Liver (tissue), 3 donors: ENCODE measurements around the gene RPP40.

Experiments used
- GABPA ChIP-seq, 2 donors: IDR thresholded peaks in 1 of 2; conservative IDR thresholded peaks in 1 of 2; 2 replicates each; pipeline ENCODE4 v1.6.1; 2016; ENCODE audit warnings: antibody characterized with exemption in 2 of 2, mild to moderate bottlenecking in 1 of 2, moderate library complexity in 1 of 2
- MAX ChIP-seq: IDR thresholded peaks from 2 replicates; pipeline ENCODE4 v1.6.1; 2016; ENCODE audit warnings: antibody characterized with exemption
- RAD21 ChIP-seq, 2 donors: IDR thresholded peaks; 2 replicates each; pipeline ENCODE4 v1.6.1; 2016; ENCODE audit warnings: antibody characterized with exemption in 2 of 2, mild to moderate bottlenecking in 2 of 2
- SP1 ChIP-seq: IDR thresholded peaks from 2 replicates; pipeline ENCODE4 v1.6.1; 2018; ENCODE audit warnings: antibody characterized with exemption, mild to moderate bottlenecking
- TF ChIP-seq, protein P1 (sequence below): fragments of 150-350 bp; IDR thresholded peaks from 2 replicates; pipeline ENCODE4 v1.5.1; 2017; ENCODE audit warnings: improper control_type of control experiment, low read depth, low read length; ENCODE audit not compliant: missing input control
- donor health status: healthy.
- donor health status: healthy.

DNA sequence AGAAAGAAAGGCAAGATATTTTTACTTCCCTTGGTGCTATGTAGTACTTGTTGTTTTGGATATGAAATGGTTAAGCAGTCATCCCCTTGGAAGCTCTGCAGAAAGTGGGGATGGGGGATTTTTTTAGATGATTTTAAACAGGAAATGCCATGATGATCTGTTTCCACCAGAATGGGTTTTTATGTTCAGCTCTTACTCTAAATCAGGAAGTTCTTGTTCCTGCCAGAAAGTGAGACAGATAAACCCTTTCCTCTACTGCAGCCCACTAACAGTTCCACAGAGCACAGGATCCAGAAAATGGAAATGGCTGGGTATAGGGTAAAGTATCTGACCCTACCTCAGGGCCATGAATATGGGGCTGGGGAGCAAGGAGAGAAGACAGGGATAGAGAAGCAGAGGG is 49.2 kb upstream of the RPP40 start:
- TF ChIP-seq SP1 (no peak), RAD21 (IDR thresholded peaks at IDR 0.05) (no peak), MAX (no peak), GABPA (IDR thresholded peaks at IDR 0.05 in 1 of 2, conservative IDR thresholded peaks at IDR 0.05 in 1 of 2) (no peak)
- TF ChIP-seq, protein P1, sequence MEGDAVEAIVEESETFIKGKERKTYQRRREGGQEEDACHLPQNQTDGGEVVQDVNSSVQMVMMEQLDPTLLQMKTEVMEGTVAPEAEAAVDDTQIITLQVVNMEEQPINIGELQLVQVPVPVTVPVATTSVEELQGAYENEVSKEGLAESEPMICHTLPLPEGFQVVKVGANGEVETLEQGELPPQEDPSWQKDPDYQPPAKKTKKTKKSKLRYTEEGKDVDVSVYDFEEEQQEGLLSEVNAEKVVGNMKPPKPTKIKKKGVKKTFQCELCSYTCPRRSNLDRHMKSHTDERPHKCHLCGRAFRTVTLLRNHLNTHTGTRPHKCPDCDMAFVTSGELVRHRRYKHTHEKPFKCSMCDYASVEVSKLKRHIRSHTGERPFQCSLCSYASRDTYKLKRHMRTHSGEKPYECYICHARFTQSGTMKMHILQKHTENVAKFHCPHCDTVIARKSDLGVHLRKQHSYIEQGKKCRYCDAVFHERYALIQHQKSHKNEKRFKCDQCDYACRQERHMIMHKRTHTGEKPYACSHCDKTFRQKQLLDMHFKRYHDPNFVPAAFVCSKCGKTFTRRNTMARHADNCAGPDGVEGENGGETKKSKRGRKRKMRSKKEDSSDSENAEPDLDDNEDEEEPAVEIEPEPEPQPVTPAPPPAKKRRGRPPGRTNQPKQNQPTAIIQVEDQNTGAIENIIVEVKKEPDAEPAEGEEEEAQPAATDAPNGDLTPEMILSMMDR = no peak
